Measurements from ENCODE around the gene SPARCL1. TPM values are rescaled to one million over a fixed set of nuclear protein-coding genes. Genes with fewer than 3 reads are reported as not detected.

The SPARCL1 gene
- total and polyA plus RNA-seq, 10 of the 15 experiments (the other 5 are each of a cell fraction or from before 2014, with no cell fraction given), result 0.10 to 1.1 TPM; not detected in 8

- TF ChIP-seq RELA (IDR thresholded peaks at IDR 0.05; ENCODE audit: borderline replicate concordance, partially characterized antibody), result no peak
- TF ChIP-seq REST (IDR thresholded peaks at IDR 0.05; ENCODE audit: low read depth, low read length), result no peak
- TF ChIP-seq DPF2 (IDR thresholded peaks at IDR 0.05), result no peak
- TF ChIP-seq HDAC6 (IDR thresholded peaks at IDR 0.05; ENCODE audit: unreplicated experiment), result no peak
- TF ChIP-seq SMAD5 (IDR thresholded peaks at IDR 0.05; ENCODE audit: low read depth), result no peak
- no peak for TF ChIP-seq KAT2A (conservative IDR thresholded peaks at IDR 0.05; ENCODE audit: control insufficient read depth, low read depth, low read length)
- TF ChIP-seq PBX3 (IDR thresholded peaks at IDR 0.05; ENCODE audit: insufficient replicate concordance, low read depth, low read length), result no peak
Measured at GRCh38 chr4:87567191-87567590, 38.0 kb upstream of the SPARCL1 start (continued).

GRCh38 chr4:87566276-87566675 is 37.1 kb upstream of the SPARCL1 start:
- FAIRE-seq (no peak), ATAC-seq (no peak), DNase-seq (ENCODE audit: low read depth, low spot score) (no peak)
- BruUV-seq (replicated peaks), result no TSS peak
- H3K9ac ChIP-seq (ENCODE audit: control insufficient read depth, insufficient read depth, low read length), result no peak overlapping the region
- no peaks in the 10 kb centered on the region for H3K36me3 ChIP-seq (ENCODE audit: control insufficient read depth in 2 of 2, insufficient read depth in 2 of 2, low read length in 1 of 2)
- RAD21 ChIA-PET (ENCODE audit: unreplicated experiment), result no interaction called here
- no peak overlapping the region for H3K4me2 ChIP-seq (ENCODE audit: control insufficient read depth, insufficient read depth)
- H3K9me3 ChIP-seq (replicated peaks; ENCODE audit: control insufficient read depth, insufficient read depth, low read length), result no peaks in the 10 kb centered on the region
- intact Hi-C loops (cut with micrococcal nuclease; ENCODE audit: unreplicated experiment), result no loop called here
- in situ Hi-C loops (cut with MboI), result no loop called here
- no peaks in the 10 kb centered on the region for H3K27me3 ChIP-seq (replicated peaks in 1 of 2; ENCODE audit: control insufficient read depth in 2 of 2, insufficient read depth in 2 of 2, low read length in 1 of 2)
- no peaks in the 10 kb centered on the region for H3K4me1 ChIP-seq (ENCODE audit: control insufficient read depth, insufficient read depth, low read length)
- POLR2A ChIA-PET, result no interaction called here
- no peaks in the 10 kb centered on the region for H3K79me2 ChIP-seq (ENCODE audit: control insufficient read depth, insufficient read depth, low read length)
- H3K4me3 ChIP-seq, result no peak overlapping the region
- H3K27ac ChIP-seq (ENCODE audit: control insufficient read depth, insufficient read depth), result no peak overlapping the region
- no peaks in the 10 kb centered on the region for H4K20me1 ChIP-seq (ENCODE audit: control insufficient read depth, insufficient read depth)
- CTCF ChIA-PET, result interaction anchor here (1.4 kb wide), 1 partner anchor 24 kb away, joined by 3 read pairs; no protein-coding TSS in a partner anchor
- H2AFZ ChIP-seq (ENCODE audit: control insufficient read depth, low read depth, low read length), result no peak overlapping the region
- SMC1A ChIA-PET (ENCODE audit: uncharacterized antibody, unreplicated experiment), result no interaction called here
- WGBS (ENCODE audit: insufficient coverage, insufficient replicate concordance, low lambda C conversion rate, missing lambda C conversion rate), result 41% methylated on average over 2 of the region's 2 CpGs
- TF ChIP-seq PRDM15 (CRISPR knock-in tag; IDR thresholded peaks at IDR 0.05) (no peak), ZBTB40 (IDR thresholded peaks at IDR 0.05; ENCODE audit: borderline replicate concordance) (no peak), FOXK2 (IDR thresholded peaks at IDR 0.05) (no peak)

Data from GM12878 (cell line).